IMR-90 (cell line): ENCODE measurements around the gene CD209. TPM values are rescaled to one million over a fixed set of nuclear protein-coding genes. Genes with fewer than 3 reads are reported as not detected.

ENCODE experiments used
- ATAC-seq: fragments of 200-7000 bp; cut with Tn5 transposase; 2 replicates; pipeline ENCODE4 v1.9.1; 2020; ENCODE audit warnings: low read depth, mild to moderate bottlenecking, moderate library complexity
- BruUV-seq: library from RNA; stranded (reverse); fragments of 400-500 nt; replicated peaks from 2 replicates; lab custom pipeline; 2021; lab: Mats Ljungman, UMichigan
- CTCF ChIA-PET: fragments of 300-600 bp; formaldehyde crosslinking; extraction: SDS; loops from one replicate; lab custom pipeline; 2021; ENCODE audit warnings: antibody characterized with exemption; lab: Yijun Ruan, JAX
- POLR2A ChIA-PET: fragments of 300-600 bp; sonication (Branson Sonifier 250); formaldehyde crosslinking; loops from one replicate; lab custom pipeline; 2022; ENCODE audit warnings: antibody characterized with exemption; ENCODE audit not compliant: unreplicated experiment; lab: Charles Lee
- DNase-seq: peaks from one replicate; pipeline ENCODE4 v3.0.0; 2013
- H2AFZ ChIP-seq: replicated peaks from 2 replicates; pipeline ENCODE3; 2013; ENCODE audit warnings: low read length, mild to moderate bottlenecking; ENCODE audit not compliant: poor library complexity
- H2AK5ac ChIP-seq: 2 replicates; pipeline ENCODE4 v1.6.1; 2013; ENCODE audit warnings: low read depth, low read length, inconsistent platforms
- H2AK9ac ChIP-seq: replicated peaks from 2 replicates; pipeline ENCODE3; 2013; ENCODE audit warnings: mild to moderate bottlenecking, low read depth, low read length, moderate library complexity; ENCODE audit not compliant: poor library complexity
- H2BK120ac ChIP-seq: 2 replicates; pipeline ENCODE4 v1.6.1; 2013; ENCODE audit warnings: low read depth, low read length, inconsistent platforms
- H2BK15ac ChIP-seq: 3 replicates; pipeline ENCODE4 v1.6.1; 2013; ENCODE audit warnings: low read depth, low read length, inconsistent platforms
- H2BK20ac ChIP-seq: 2 replicates; pipeline ENCODE4 v1.6.1; 2013; ENCODE audit warnings: low read depth, mild to moderate bottlenecking, inconsistent platforms, low read length, moderate library complexity
- H2BK5ac ChIP-seq: 2 replicates; pipeline ENCODE4 v1.6.1; 2013; ENCODE audit warnings: mild to moderate bottlenecking, low read depth, low read length, inconsistent platforms; ENCODE audit not compliant: poor library complexity, severe bottlenecking
- H3K14ac ChIP-seq: replicated peaks from 2 replicates; pipeline ENCODE4 v1.6.1; 2013; ENCODE audit warnings: low read depth, low read length, inconsistent platforms
- H3K18ac ChIP-seq: 2 replicates; pipeline ENCODE4 v1.6.1; 2013; ENCODE audit warnings: low read depth, low read length, control low read depth
- H3K23ac ChIP-seq: 2 replicates; pipeline ENCODE4 v1.6.1; 2013; ENCODE audit warnings: low read depth, low read length, inconsistent platforms
- H3K27ac ChIP-seq: 2 replicates; pipeline ENCODE4 v1.5.1; 2013; ENCODE audit warnings: mild to moderate bottlenecking, control low read depth, low read length; ENCODE audit not compliant: insufficient read depth
- H3K27me3 ChIP-seq: 2 replicates; pipeline ENCODE4 v1.6.1; 2013; ENCODE audit warnings: low read length; ENCODE audit not compliant: control insufficient read depth, insufficient read depth
- H3K36me3 ChIP-seq: 2 replicates; pipeline ENCODE4 v1.6.1; 2013; ENCODE audit warnings: low read length, mixed read lengths; ENCODE audit not compliant: control insufficient read depth, insufficient read depth
- H3K4ac ChIP-seq: 2 replicates; pipeline ENCODE4 v1.6.1; 2013; ENCODE audit warnings: low read depth, low read length, inconsistent platforms
- H3K4me1 ChIP-seq: 2 replicates; pipeline ENCODE4 v1.6.1; 2013; ENCODE audit warnings: low read length, mixed read lengths; ENCODE audit not compliant: control insufficient read depth, insufficient read depth
- H3K4me2 ChIP-seq: 2 replicates; pipeline ENCODE4 v1.6.1; 2013; ENCODE audit warnings: low read depth, mild to moderate bottlenecking, control low read depth, low read length, moderate library complexity
- H3K4me3 ChIP-seq: 2 replicates; pipeline ENCODE4 v1.5.1; 2013; ENCODE audit warnings: low read depth, mild to moderate bottlenecking, control low read depth, low read length, moderate library complexity; ENCODE audit not compliant: insufficient read depth
- H3K56ac ChIP-seq: 2 replicates; pipeline ENCODE4 v1.6.1; 2013; ENCODE audit warnings: low read length, inconsistent platforms; ENCODE audit not compliant: insufficient read depth; ENCODE audit errors: extremely low read depth
- H3K79me1 ChIP-seq, 2 experiments: 2 replicates each; pipeline ENCODE4 v1.6.1; 2013; ENCODE audit warnings: low read length in 2 of 2, inconsistent platforms in 1 of 2, low read depth in 1 of 2
- H3K9ac ChIP-seq: 2 replicates; pipeline ENCODE4 v1.6.1; 2013; ENCODE audit warnings: low read depth, low read length, control low read depth
- H3K9me1 ChIP-seq: 2 replicates; pipeline ENCODE4 v1.6.1; 2013; ENCODE audit warnings: low read length, inconsistent platforms; ENCODE audit not compliant: insufficient read depth
- H3K9me3 ChIP-seq: 2 replicates; pipeline ENCODE4 v1.6.1; 2013; ENCODE audit warnings: low read length; ENCODE audit not compliant: control insufficient read depth, insufficient read depth
- H4K20me1 ChIP-seq: 2 replicates; pipeline ENCODE4 v1.6.1; 2013; ENCODE audit warnings: low read length, inconsistent platforms; ENCODE audit not compliant: insufficient read depth
- H4K5ac ChIP-seq: 2 replicates; pipeline ENCODE4 v1.6.1; 2013; ENCODE audit warnings: mild to moderate bottlenecking, low read depth, low read length, control low read depth
- H4K8ac ChIP-seq, 2 experiments: 2 replicates each; pipeline ENCODE4 v1.6.1; 2013; ENCODE audit warnings: low read depth in 2 of 2, low read length in 2 of 2, control low read depth in 1 of 2, inconsistent platforms in 1 of 2
- H4K91ac ChIP-seq: 2 replicates; pipeline ENCODE4 v1.6.1; 2013; ENCODE audit warnings: low read depth, low read length, inconsistent platforms; ENCODE audit not compliant: insufficient read depth
- BHLHE40 ChIP-seq: fragments of 150-350 bp; IDR thresholded peaks from 2 replicates; pipeline ENCODE4 v1.6.1; 2016; ENCODE audit warnings: mild to moderate bottlenecking, low read depth, low read length
- CEBPB ChIP-seq: IDR thresholded peaks from 2 replicates; pipeline ENCODE4 v1.6.1; 2012; ENCODE audit warnings: low read depth, low read length, improper control_type of control experiment
- NFE2L2 ChIP-seq: fragments of 150-350 bp; IDR thresholded peaks from 2 replicates; pipeline ENCODE4 v1.6.1; 2016; ENCODE audit warnings: low read depth, mild to moderate bottlenecking, low read length
- USF2 ChIP-seq: fragments of 150-350 bp; IDR thresholded peaks from 2 replicates; pipeline ENCODE4 v1.6.1; 2017; ENCODE audit warnings: mild to moderate bottlenecking, antibody characterized with exemption, low read length, low read depth
- WGBS, 2 experiments: methylation state at CpG; one replicate each; pipeline versions ENCODE4 v1.1.5 to v1.1.7; 2013; ENCODE audit warnings: missing lambda C conversion rate in 2 of 2; ENCODE audit not compliant: insufficient read length in 1 of 2; ENCODE audit errors: extremely low coverage in 2 of 2; 5-methylcytosine and 5-hydroxymethylcytosine counted together
- dilution Hi-C: fragments of 300-500 bp; cut with HindIII; formaldehyde crosslinking; loops from one replicate; pipeline ENCODE4 v1.14.3; 2018; ENCODE audit warnings: low sequenced_read_pairs; ENCODE audit not compliant: unreplicated experiment
- in situ Hi-C: fragments of 300-500 bp; cut with MboI; formaldehyde crosslinking; loops from 3 replicates; pipeline ENCODE4 v1.14.3; 2019; ENCODE audit warnings: low sequenced_read_pairs, inconsistent platforms, mixed read lengths
- intact Hi-C: fragments of 100-400 bp; cut with micrococcal nuclease; formaldehyde crosslinking; loops from 2 replicates; pipeline ENCODE4 v1.10.0; 2022
- polyA plus RNA-seq, 3 experiments: library from polyadenylated mRNA; depleted of rRNA; stranded (reverse); fragments of >200 nt; gene quantifications; 2 replicates each; pipeline ENCODE4 v1.2.3, GENCODE V29; 2012; ENCODE audit warnings: low replicate concordance in 1 of 3
- total RNA-seq: library from RNA; depleted of rRNA; stranded (reverse); fragments of >200 nt; gene quantifications from 2 replicates; pipeline ENCODE4 v1.2.3, GENCODE V29; 2012

CD209 gene
- total and polyA plus RNA-seq, 2 of the 4 experiments (the other 2 are of a cell fraction): not detected

DNA sequence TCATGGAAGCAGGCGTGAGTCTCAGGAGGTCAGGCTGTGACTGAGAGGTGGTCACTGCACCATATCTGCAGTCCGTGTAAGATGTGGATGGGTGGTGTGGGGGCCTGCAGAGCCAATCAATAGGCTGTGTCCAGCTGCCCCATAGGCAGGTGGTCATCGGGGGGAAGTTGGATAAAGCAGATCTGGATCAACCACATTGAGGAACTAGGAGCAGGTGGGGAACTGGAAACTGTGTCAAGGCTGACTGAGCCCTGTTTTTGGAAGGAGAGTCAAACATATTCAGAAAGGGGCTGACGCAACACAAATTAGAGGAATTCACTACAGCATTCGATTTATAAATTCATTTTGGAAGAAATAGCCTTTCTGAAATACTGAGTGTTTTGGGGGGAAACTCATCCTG lies 30.7 kb upstream of the CD209 start:
- in situ Hi-C loops: no loop called here
- Histone ChIP-seq H2AK9ac (no peak overlapping the region), H3K14ac (no peak overlapping the region), H3K9me1 (no peaks in the 10 kb centered on the region; the same call in 1 of the 2 replicates), H3K56ac (no peak overlapping the region), H3K27ac (no peak overlapping the region), H2BK120ac (no peak overlapping the region), H3K9me3 (no peaks in the 10 kb centered on the region), H3K9ac (no peak overlapping the region), H3K36me3 (no peaks in the 10 kb centered on the region), H3K79me1 (no peaks in the 10 kb centered on the region), H3K27me3 (peaks cover 34% of the 10 kb centered on the region), H3K4me3 (no peak overlapping the region), H2AK5ac (no peak overlapping the region), H4K8ac (no peak overlapping the region), H2BK20ac (no peak overlapping the region), H4K5ac (no peak overlapping the region), H2BK5ac (no peak overlapping the region), H3K23ac (no peak overlapping the region), H4K91ac (no peak overlapping the region), H4K20me1 (no peaks in the 10 kb centered on the region), H2BK15ac (no peak overlapping the region), H3K18ac (no peak overlapping the region), H2AFZ (no peak overlapping the region), H3K4me2 (no peak overlapping the region), H3K4ac (no peak overlapping the region), H3K4me1 (no peaks in the 10 kb centered on the region)
- ATAC-seq (no peak), DNase-seq (no peak)
- dilution Hi-C loops: no loop called here
- TF ChIP-seq CEBPB (no peak), BHLHE40 (no peak), USF2 (no peak), NFE2L2 (no peak)
- BruUV-seq: no TSS peak
- WGBS, 2 experiments: 37% methylated on average over 2 of the region's 5 CpGs; no CpG with 5 or more reads in 1 of the 2 experiments
- ChIA-PET POLR2A (no interaction called here), CTCF (no interaction called here)
- intact Hi-C loops: no loop called here
